Measurements from ENCODE around the gene RPS21.
A peak's percentile ranks its signal among the peaks of the same experiment; 100 is the strongest.

RPS21 gene

DNA sequence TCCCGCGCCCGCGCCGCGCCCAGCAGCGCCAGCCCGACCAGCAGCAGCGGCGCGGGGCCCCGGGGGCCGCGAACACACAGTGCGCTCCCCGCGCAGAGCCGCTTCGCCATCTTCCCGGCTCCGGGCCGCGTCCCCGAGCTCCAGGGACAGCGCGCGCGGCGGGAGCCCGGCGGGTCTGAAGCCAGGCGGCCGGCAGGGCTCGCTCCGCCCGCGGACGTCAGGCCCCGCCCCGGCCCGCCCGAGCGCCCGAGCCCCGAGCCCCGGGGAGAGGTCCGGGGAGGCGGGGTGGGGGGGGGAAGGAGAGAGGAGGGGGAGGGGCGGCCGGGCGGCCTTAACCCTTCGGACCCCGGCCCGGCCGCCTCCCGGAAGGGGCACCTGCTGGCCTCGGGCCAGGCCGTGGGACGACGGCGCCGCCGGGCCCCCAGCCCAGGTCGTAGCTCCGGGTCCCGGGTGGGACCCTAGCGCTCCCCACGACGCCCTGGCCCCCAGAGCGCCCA is 19.7 kb upstream of the RPS21 start, which contains the start of gene LAMA5:
LAMA5 (minus strand) TSS at position 177 of the 497 bp plus-strand sequence; CDS start at position 110, 67 bp downstream.
- Histone ChIP-seq H3K27me3 (ENCODE audit: insufficient read depth, insufficient read length) (no peaks in the 10 kb centered on the region), H3K4me1 (ENCODE audit: insufficient read depth, insufficient read length) (peaks cover 62% of the 10 kb centered on the region), H3K36me3 (ENCODE audit: insufficient read depth, insufficient read length, low read length) (peaks cover 27% of the 10 kb centered on the region), H3K9me3 (ENCODE audit: insufficient read depth, low read length) (no peaks in the 10 kb centered on the region), H3K9ac (ENCODE audit: insufficient read length, low read depth) (peak within 1 kb of the TSS; percentile 97), H3K4me3 (ENCODE audit: insufficient read length, low read depth) (peak within 1 kb of the TSS; percentile 95)
- no peak for DNase-seq (ENCODE audit: low read depth, low spot score)
- TF ChIP-seq YY1 (IDR thresholded peaks at IDR 0.05; ENCODE audit: insufficient read depth, insufficient read length) (no peak), ZNF274 (IDR thresholded peaks at IDR 0.05; ENCODE audit: low read depth, low read length) (no peak), SUZ12 (IDR thresholded peaks at IDR 0.05; ENCODE audit: extremely low read depth, insufficient read depth, insufficient read length) (no peak)

DNA sequence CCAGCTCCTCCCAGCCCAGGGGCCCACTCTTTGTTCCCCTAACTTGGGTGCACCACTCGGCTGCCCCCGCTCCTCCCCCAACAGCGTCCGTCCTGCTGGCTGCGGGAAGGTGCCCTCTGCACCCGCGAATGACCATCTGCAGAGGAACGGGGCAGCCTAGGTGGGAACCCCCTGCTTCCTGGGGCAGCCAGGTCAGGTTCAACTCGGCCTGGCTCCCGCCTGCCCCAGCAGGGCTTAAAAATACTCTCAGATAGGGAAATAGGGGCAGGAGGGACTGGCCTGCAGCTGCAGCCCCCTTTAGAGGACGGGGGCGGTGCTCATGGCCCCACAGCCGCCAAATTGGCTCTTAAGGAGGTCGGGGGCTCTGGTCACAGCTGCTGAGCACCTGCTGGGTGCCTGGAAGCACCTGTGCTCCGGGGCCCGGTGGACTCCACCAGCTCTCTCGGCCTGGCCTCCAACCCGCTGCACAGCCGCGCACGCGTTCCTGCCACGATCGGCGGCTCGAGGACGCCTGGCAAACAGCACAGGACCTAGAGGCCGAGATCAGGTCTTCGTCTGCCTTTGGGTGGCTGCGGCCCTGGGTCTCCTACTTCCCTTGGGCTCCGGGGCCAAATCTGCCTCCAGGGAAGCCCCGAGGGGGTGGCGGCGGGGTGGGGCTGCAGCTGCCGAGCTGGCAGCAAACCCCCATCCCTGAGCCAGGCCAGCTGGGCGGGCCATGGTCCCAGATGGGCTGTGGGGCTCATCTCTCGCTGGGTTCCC is 19.1 kb upstream of the RPS21 start:
- Histone ChIP-seq H3K36me3 (ENCODE audit: insufficient read depth, insufficient read length, low read length) (peaks cover 23% of the 10 kb centered on the region), H3K4me3 (ENCODE audit: insufficient read length, low read depth) (peak overlapping the region; percentile 63)
- DNase-seq (ENCODE audit: low read depth, low spot score), result no peak

DNA sequence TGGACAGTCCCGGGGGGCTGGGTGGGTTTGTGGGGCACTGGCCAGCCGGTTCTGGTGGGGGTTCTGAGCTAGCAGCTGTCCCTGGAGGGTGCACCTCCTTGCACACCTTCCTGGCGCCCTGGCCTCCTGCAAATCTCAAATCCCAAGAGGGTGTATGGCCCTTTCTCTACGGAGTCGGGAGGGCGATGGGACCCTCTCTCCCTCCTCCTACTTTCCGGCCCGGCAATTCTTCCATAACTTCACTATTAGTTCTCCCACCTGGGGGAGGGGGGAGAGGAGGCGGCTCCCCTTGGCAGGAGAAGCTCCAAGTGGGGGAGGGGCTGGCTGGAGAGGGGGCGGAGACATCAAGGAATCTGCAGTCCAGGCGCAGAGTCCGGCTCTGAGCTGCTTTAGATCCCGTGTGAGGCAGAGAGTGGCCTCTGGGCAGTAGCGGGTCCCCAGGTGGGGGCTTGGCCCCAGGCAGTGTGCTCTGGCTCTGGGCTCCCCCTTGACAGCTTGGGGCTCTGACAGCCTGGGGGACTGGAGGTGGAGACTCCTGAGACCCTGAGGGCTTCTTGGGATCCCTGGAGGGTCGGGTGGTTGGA is 18.4 kb upstream of the RPS21 start:
- H3K9ac ChIP-seq (ENCODE audit: insufficient read length, low read depth), result peak overlapping the region; percentile 88
- no peaks in the 10 kb centered on the region for H3K27me3 ChIP-seq (ENCODE audit: insufficient read depth, insufficient read length)
- H3K4me3 ChIP-seq (ENCODE audit: insufficient read length, low read depth), result peak overlapping the region; percentile 63
- no peaks in the 10 kb centered on the region for H3K9me3 ChIP-seq (ENCODE audit: insufficient read depth, low read length)
- DNase-seq (ENCODE audit: low read depth, low spot score), result no peak
- H3K36me3 ChIP-seq (ENCODE audit: insufficient read depth, insufficient read length, low read length), result peaks cover 19% of the 10 kb centered on the region
- TF ChIP-seq ZNF274 (IDR thresholded peaks at IDR 0.05; ENCODE audit: low read depth, low read length) (no peak), SUZ12 (IDR thresholded peaks at IDR 0.05; ENCODE audit: extremely low read depth, insufficient read depth, insufficient read length) (no peak), YY1 (IDR thresholded peaks at IDR 0.05; ENCODE audit: insufficient read depth, insufficient read length) (no peak)
- peaks cover 50% of the 10 kb centered on the region for H3K4me1 ChIP-seq (ENCODE audit: insufficient read depth, insufficient read length)

More for the DNA sequence above, 19.1 kb upstream of the RPS21 start:
- Histone ChIP-seq H3K9ac (ENCODE audit: insufficient read length, low read depth) (peak overlapping the region; percentile 88), H3K4me1 (ENCODE audit: insufficient read depth, insufficient read length) (peaks cover 56% of the 10 kb centered on the region), H3K27me3 (ENCODE audit: insufficient read depth, insufficient read length) (no peaks in the 10 kb centered on the region), H3K9me3 (ENCODE audit: insufficient read depth, low read length) (no peaks in the 10 kb centered on the region)
- TF ChIP-seq ZNF274 (IDR thresholded peaks at IDR 0.05; ENCODE audit: low read depth, low read length) (no peak), SUZ12 (IDR thresholded peaks at IDR 0.05; ENCODE audit: extremely low read depth, insufficient read depth, insufficient read length) (no peak), YY1 (IDR thresholded peaks at IDR 0.05; ENCODE audit: insufficient read depth, insufficient read length) (no peak)

DNA sequence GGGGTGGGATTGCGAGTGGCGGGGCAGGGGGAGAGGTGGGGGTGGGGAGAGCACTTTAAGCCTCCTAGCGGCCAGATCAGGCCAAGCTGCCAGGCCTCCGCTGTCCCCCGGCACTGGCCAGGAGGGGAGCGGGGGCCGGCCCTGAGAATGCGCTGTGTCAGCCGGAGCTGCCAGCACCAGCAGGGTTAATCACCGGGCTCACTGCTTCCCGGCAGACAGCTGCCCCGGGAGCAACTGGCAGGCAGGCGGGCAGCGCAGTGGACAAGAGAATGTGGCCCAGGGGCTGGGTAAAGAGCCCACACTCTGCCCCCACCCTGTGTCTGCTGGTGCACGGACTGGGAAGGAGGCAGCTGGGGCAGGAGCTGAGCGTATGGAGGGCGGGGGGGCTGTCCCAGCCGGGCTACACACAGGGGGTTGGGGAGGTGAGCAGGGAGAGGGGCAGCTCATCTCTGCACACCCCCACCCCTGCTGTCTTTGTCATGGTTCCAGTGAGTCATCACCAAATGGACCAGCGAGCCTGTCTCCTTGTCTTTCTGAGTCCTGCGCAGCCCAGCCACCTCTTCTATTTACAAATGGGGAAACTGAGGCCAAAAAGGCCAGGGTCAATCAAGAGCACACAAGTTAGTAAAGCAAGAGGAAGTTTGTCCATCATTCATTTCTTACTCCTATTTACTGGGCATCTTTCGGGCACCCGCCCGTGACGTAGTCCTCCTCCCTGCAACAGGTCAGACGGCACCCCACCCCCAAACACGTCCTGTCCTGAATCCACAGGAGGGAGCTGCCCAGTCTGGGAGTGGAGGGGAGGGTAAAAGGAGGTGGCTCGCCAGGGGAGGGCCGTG is 17.7 kb upstream of the RPS21 start:
- Histone ChIP-seq H3K9ac (ENCODE audit: insufficient read length, low read depth) (peak overlapping the region; percentile 88), H3K27me3 (ENCODE audit: insufficient read depth, insufficient read length) (no peaks in the 10 kb centered on the region), H3K9me3 (ENCODE audit: insufficient read depth, low read length) (no peaks in the 10 kb centered on the region; the same call in 1 of the 2 replicates), H3K4me1 (ENCODE audit: insufficient read depth, insufficient read length) (peaks cover 48% of the 10 kb centered on the region), H3K4me3 (ENCODE audit: insufficient read length, low read depth) (peak overlapping the region; percentile 63), H3K36me3 (ENCODE audit: insufficient read depth, insufficient read length, low read length) (peaks cover 14% of the 10 kb centered on the region)
- no peak for TF ChIP-seq SUZ12 (IDR thresholded peaks at IDR 0.05; ENCODE audit: extremely low read depth, insufficient read depth, insufficient read length)
- TF ChIP-seq ZNF274 (IDR thresholded peaks at IDR 0.05; ENCODE audit: low read depth, low read length), result no peak
- no peak for TF ChIP-seq YY1 (IDR thresholded peaks at IDR 0.05; ENCODE audit: insufficient read depth, insufficient read length)
- DNase-seq (ENCODE audit: low read depth, low spot score), result no peak

DNA sequence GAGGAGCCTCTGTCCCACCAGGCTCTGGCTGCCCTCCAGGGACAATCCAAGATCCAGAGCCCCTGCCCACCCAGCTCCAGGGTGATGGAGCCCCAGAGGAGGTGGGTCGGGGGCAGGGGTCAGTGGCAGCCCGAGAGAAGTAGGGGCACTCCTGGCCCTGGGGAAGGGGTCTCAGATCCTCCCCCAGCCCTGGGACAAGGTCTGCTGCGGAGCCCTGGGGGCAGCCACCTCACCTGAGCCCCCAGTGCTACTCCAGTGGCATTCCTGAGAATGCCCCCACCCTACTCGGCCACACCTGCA is 17.1 kb upstream of the RPS21 start:
- Histone ChIP-seq H3K36me3 (ENCODE audit: insufficient read depth, insufficient read length, low read length) (peaks cover 9% of the 10 kb centered on the region), H3K4me3 (ENCODE audit: insufficient read length, low read depth) (no peak overlapping the region), H3K9ac (ENCODE audit: insufficient read length, low read depth) (peak overlapping the region; percentile 76), H3K9me3 (ENCODE audit: insufficient read depth, low read length) (no peaks in the 10 kb centered on the region; the same call in 1 of the 2 replicates), H3K27me3 (ENCODE audit: insufficient read depth, insufficient read length) (no peaks in the 10 kb centered on the region), H3K4me1 (ENCODE audit: insufficient read depth, insufficient read length) (peaks cover 45% of the 10 kb centered on the region)
- DNase-seq (ENCODE audit: low read depth, low spot score), result no peak
- TF ChIP-seq YY1 (IDR thresholded peaks at IDR 0.05; ENCODE audit: insufficient read depth, insufficient read length), result no peak
- TF ChIP-seq ZNF274 (IDR thresholded peaks at IDR 0.05; ENCODE audit: low read depth, low read length), result no peak
- no peak for TF ChIP-seq SUZ12 (IDR thresholded peaks at IDR 0.05; ENCODE audit: extremely low read depth, insufficient read depth, insufficient read length)

DNA sequence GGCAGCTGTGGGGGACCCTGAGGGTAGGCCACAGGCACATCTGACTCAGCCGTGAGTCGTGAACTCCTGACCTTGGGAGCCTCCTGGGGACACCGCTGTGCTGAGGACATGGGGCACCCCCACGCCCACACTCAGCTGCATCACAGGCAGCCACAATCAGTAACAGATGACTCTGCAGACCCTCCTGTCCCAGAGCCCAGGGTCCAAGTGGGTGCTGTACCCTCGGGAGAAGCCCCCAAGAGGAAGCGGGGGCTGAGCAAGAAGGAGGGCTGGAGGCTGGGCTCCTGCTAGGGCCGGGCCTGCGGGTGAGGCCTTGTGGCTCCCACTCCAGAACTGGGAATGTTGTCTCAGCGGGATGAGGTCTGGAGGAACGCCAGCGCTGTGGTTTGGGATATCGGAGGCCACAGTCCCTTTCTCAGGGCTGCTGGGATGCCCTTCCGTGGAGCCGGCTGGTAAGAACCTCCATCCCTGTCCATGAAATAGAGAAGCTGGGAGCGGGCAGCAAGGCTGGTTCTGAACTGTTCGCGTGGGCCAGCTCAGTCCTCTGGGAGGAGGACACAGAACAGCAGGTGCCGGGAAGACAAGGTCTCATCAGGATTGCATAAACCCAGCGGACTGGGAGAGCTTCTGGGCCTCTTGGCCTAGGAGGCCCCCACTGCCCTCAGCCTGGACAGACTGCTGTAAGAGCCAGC is 16.6 kb upstream of the RPS21 start:
- peaks cover 44% of the 10 kb centered on the region for H3K4me1 ChIP-seq (ENCODE audit: insufficient read depth, insufficient read length)
- peaks cover 4% of the 10 kb centered on the region for H3K36me3 ChIP-seq (ENCODE audit: insufficient read depth, insufficient read length, low read length)
- TF ChIP-seq YY1 (IDR thresholded peaks at IDR 0.05; ENCODE audit: insufficient read depth, insufficient read length), result no peak
- TF ChIP-seq SUZ12 (IDR thresholded peaks at IDR 0.05; ENCODE audit: extremely low read depth, insufficient read depth, insufficient read length), result no peak
- no peak for TF ChIP-seq ZNF274 (IDR thresholded peaks at IDR 0.05; ENCODE audit: low read depth, low read length)
- no peak for DNase-seq (ENCODE audit: low read depth, low spot score)
- peak overlapping the region; percentile 76 for H3K9ac ChIP-seq (ENCODE audit: insufficient read length, low read depth)
- no peaks in the 10 kb centered on the region; the same call in 1 of the 2 replicates for H3K9me3 ChIP-seq (ENCODE audit: insufficient read depth, low read length)
- no peaks in the 10 kb centered on the region for H3K27me3 ChIP-seq (ENCODE audit: insufficient read depth, insufficient read length)
- no peak overlapping the region for H3K4me3 ChIP-seq (ENCODE audit: insufficient read length, low read depth)

Measured in NT2/D1 (cell line).